ENCODE measurements around the gene TCF20. TPM values are rescaled to one million over a fixed set of nuclear protein-coding genes. Genes with fewer than 3 reads are reported as not detected.

TCF20 gene
- total RNA-seq, 4 donors from 2014 or later = 9.9 to 14.4 (median 12.4) TPM

DNA sequence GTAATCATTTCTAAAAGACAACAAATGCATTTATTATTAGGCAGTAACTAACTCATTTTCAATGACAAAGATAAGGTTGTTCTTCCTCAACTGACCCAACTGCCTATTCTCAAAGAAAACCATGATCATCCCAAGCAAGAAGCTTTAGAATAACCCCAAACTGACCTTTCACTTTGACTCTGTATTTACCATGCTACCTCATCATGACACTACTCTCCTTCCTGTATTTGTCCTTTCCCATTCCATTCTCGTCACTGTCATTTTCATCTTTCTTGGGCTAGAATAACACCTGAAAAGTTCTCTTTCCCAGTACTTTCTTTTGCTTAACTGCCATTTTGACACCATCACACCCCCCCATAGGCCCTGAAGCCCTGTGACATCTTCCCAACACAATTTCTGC is 48.3 kb downstream of the TCF20 start:
- TF ChIP-seq, protein P1, sequence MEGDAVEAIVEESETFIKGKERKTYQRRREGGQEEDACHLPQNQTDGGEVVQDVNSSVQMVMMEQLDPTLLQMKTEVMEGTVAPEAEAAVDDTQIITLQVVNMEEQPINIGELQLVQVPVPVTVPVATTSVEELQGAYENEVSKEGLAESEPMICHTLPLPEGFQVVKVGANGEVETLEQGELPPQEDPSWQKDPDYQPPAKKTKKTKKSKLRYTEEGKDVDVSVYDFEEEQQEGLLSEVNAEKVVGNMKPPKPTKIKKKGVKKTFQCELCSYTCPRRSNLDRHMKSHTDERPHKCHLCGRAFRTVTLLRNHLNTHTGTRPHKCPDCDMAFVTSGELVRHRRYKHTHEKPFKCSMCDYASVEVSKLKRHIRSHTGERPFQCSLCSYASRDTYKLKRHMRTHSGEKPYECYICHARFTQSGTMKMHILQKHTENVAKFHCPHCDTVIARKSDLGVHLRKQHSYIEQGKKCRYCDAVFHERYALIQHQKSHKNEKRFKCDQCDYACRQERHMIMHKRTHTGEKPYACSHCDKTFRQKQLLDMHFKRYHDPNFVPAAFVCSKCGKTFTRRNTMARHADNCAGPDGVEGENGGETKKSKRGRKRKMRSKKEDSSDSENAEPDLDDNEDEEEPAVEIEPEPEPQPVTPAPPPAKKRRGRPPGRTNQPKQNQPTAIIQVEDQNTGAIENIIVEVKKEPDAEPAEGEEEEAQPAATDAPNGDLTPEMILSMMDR (IDR thresholded peaks at IDR 0.05 in 4 of 5, conservative IDR thresholded peaks at IDR 0.05 in 1 of 5) = no peak
- no peak for TF ChIP-seq POLR2A (IDR thresholded peaks at IDR 0.05)
- H3K27ac ChIP-seq = no peak overlapping the region
- H3K4me3 ChIP-seq = no peak overlapping the region
- ATAC-seq = no peak
- no peaks in the 10 kb centered on the region for H3K36me3 ChIP-seq
- peaks cover 0 to 4% of the 10 kb centered on the region in 2 donors for H3K4me1 ChIP-seq
- no peaks in the 10 kb centered on the region for H3K9me3 ChIP-seq
- intact Hi-C loops (cut with DNase I; ENCODE audit: low total_unique reads) = no loop called here
- H3K27me3 ChIP-seq = no peaks in the 10 kb centered on the region
- in situ Hi-C loops (cut with MboI; ENCODE audit: low sequenced_read_pairs in 4 of 4) = no loop called here
- no peak for DNase-seq

Other genes starting within 250 kb of the TCF20 start
- gene NAGA, start 199.8 kb downstream of the TCF20 start, total RNA-seq = 10 to 100 TPM in 3 of 4 donors, 1 to 10 TPM in 1; 8.7 to 14.1 (median 11.9) TPM
- 1 to 10 TPM; 1.8 to 3.1 (median 2.1) TPM for gene PHETA2, start 196.4 kb downstream of the TCF20 start, total RNA-seq
- gene SMDT1, start 191.0 kb downstream of the TCF20 start, total RNA-seq = 10 to 100 TPM in 1 of 4 donors, 1 to 10 TPM in 3; 7.9 to 14.6 (median 9.8) TPM
- 100 to 1,000 TPM; 117 to 139 (median 125) TPM for gene NDUFA6, start 179.9 kb downstream of the TCF20 start, total RNA-seq
- gene CYP2D6, start 139.8 kb downstream of the TCF20 start, total RNA-seq = under 1 TPM in 2 of 4 donors, not detected in 2; 0.15 to 0.24 TPM
- under 1 TPM in 3 of 4 donors, not detected in 1; 0.20 to 0.59 (median 0.58) TPM for gene NFAM1, start 161.8 kb upstream of the TCF20 start, total RNA-seq
- gene RRP7A, start 249.1 kb upstream of the TCF20 start, total RNA-seq = 10 to 100 TPM; 11.9 to 27.3 (median 15.8) TPM